Keratinocyte (primary cell): ENCODE data around the gene SKAP1. TPM values are rescaled to one million over a fixed set of nuclear protein-coding genes. Genes with fewer than 3 reads are reported as not detected.

Experiments used
- DNase-seq: peaks from one replicate; pipeline ENCODE4 v3.0.0-alpha.2; 2011; ENCODE audit warnings: low read depth, missing footprints, low spot score
- FAIRE-seq: peaks from 2 replicates; lab custom pipeline; 2011; peaks lifted over from hg19 to GRCh38; lab: Jason Lieb, UNC
- H2AFZ ChIP-seq: 2 replicates; pipeline ENCODE4 v1.6.0; 2012; ENCODE audit warnings: low read length, control low read depth, inconsistent platforms; ENCODE audit not compliant: control insufficient read depth
- H3K27ac ChIP-seq: 2 replicates; pipeline ENCODE4 v1.5.1; 2011; ENCODE audit warnings: low read length; ENCODE audit not compliant: control insufficient read depth, insufficient read depth
- H3K27me3 ChIP-seq: 3 replicates; pipeline ENCODE4 v1.6.0; 2011; ENCODE audit warnings: low read length; ENCODE audit not compliant: control insufficient read depth, insufficient read depth; ENCODE audit errors: extremely low read depth
- H3K36me3 ChIP-seq, 2 experiments: 2 replicates in 1 of 2; 3 replicates in 1 of 2; pipeline ENCODE4 v1.5.1; 2011; ENCODE audit warnings: low read length in 2 of 2, mild to moderate bottlenecking in 1 of 2; ENCODE audit not compliant: control insufficient read depth in 2 of 2, insufficient read depth in 2 of 2; ENCODE audit errors: extremely low read depth in 1 of 2
- H3K4me1 ChIP-seq: 3 replicates; pipeline ENCODE4 v1.5.1; 2011; ENCODE audit warnings: low read length; ENCODE audit not compliant: control insufficient read depth, insufficient read depth; ENCODE audit errors: extremely low read depth
- H3K4me2 ChIP-seq: 3 replicates; pipeline ENCODE4 v1.6.0; 2011; ENCODE audit warnings: low read depth, low read length; ENCODE audit not compliant: control insufficient read depth, insufficient read depth; ENCODE audit errors: extremely low read depth
- H3K4me3 ChIP-seq, 3 experiments: fragments of 200-600 bp in 1 of 3; sonication (generic) in 1 of 3; 2 replicates in 2 of 3; 3 replicates in 1 of 3; pipeline ENCODE4 v1.5.1; 2011 to 2016; ENCODE audit warnings: low read length in 3 of 3, mild to moderate bottlenecking in 3 of 3, control low read depth in 2 of 3, inconsistent platforms in 1 of 3, low read depth in 1 of 3, mixed read lengths in 1 of 3, mixed run types in 1 of 3, moderate library complexity in 1 of 3; ENCODE audit not compliant: control insufficient read depth in 2 of 3, insufficient read depth in 2 of 3; ENCODE audit errors: extremely low read depth in 1 of 3
- H3K79me2 ChIP-seq: 2 replicates; pipeline ENCODE4 v1.6.0; 2012; ENCODE audit warnings: low read length; ENCODE audit not compliant: control insufficient read depth, insufficient read depth
- H3K9ac ChIP-seq: 3 replicates; pipeline ENCODE4 v1.6.0; 2011; ENCODE audit warnings: low read length; ENCODE audit not compliant: control insufficient read depth, insufficient read depth; ENCODE audit errors: extremely low read depth
- H3K9me1 ChIP-seq: 3 replicates; pipeline ENCODE4 v1.6.0; 2011; ENCODE audit warnings: low read length; ENCODE audit not compliant: control insufficient read depth, insufficient read depth; ENCODE audit errors: extremely low read depth
- H3K9me3 ChIP-seq: 2 replicates; pipeline ENCODE4 v1.5.1; 2012; ENCODE audit warnings: low read depth, low read length; ENCODE audit not compliant: control insufficient read depth
- H4K20me1 ChIP-seq: 3 replicates; pipeline ENCODE4 v1.6.0; 2011; ENCODE audit warnings: low read length; ENCODE audit not compliant: control insufficient read depth, insufficient read depth; ENCODE audit errors: extremely low read depth
- EZH2 ChIP-seq: IDR thresholded peaks from one replicate; pipeline ENCODE4 v1.6.1; 2012; ENCODE audit warnings: inconsistent platforms, mild to moderate bottlenecking, low read length, moderate library complexity
- dilution Hi-C: fragments of 300-500 bp; cut with MboI; formaldehyde crosslinking; loops from one replicate; pipeline ENCODE4 v1.7.0; 2020; ENCODE audit warnings: low sequenced_read_pairs; ENCODE audit not compliant: extremely low pct_ligation_motif_present
- polyA plus RNA-seq, 5 experiments: library from polyadenylated mRNA; depleted of rRNA in 3 of 5; stranded (reverse) in 3 of 5; stranded (forward) in 1 of 5; unstranded in 1 of 5; fragments of >200 nt; gene quantifications; 1 replicate in 1 of 5; 2 replicates in 3 of 5; 3 replicates in 1 of 5; pipeline versions ENCODE4 v1.2.1 to v1.2.3, GENCODE V29; 2011 to 2012; ENCODE audit warnings: missing spikeins in 2 of 5, low read depth in 1 of 5, low replicate concordance in 1 of 5
- TF ChIP-seq, protein P1 (sequence below), 3 experiments: IDR thresholded peaks in 1 of 3; conservative IDR thresholded peaks in 1 of 3; optimal IDR thresholded peaks in 1 of 3; 2 replicates in 2 of 3; 3 replicates in 1 of 3; pipeline versions ENCODE3 to v1.5.1; 2011; ENCODE audit warnings: low read length in 3 of 3, mild to moderate bottlenecking in 3 of 3, moderate library complexity in 2 of 3, control low read depth in 1 of 3, inconsistent platforms in 1 of 3; ENCODE audit not compliant: insufficient read depth in 2 of 3; ENCODE audit errors: extremely low read depth in 1 of 3

The SKAP1 gene
- polyA plus RNA-seq, 1 donor (not counting 4 experiments of a cell fraction or from before 2014, with no cell fraction given) = not detected

DNA sequence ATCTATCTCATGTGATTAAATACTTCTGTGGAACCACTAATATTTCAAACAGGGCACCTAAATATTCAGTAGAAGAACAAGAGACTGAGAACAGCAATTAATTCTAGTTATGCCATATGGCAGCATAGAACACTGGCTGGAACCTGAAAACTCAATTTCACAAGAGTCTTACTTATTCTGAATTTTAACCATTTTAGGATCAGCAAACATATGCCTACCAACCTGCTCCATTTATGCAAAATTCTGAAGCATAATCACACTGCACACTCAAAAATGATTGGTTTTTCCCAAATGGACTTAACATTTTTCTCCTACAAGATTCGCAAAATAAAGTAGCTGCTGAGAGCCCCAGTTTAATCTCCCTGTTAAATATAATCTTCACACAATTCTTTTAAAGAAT is 43.2 kb downstream of the SKAP1 start:
- Histone ChIP-seq H3K9me3 (no peaks in the 10 kb centered on the region), H3K27ac (no peak overlapping the region), H2AFZ (no peak overlapping the region), H3K4me2 (no peak overlapping the region), H3K9me1 (no peaks in the 10 kb centered on the region), H3K9ac (no peak overlapping the region), H3K4me1 (no peaks in the 10 kb centered on the region), H3K79me2 (no peaks in the 10 kb centered on the region), H3K4me3 (no peak overlapping the region), H4K20me1 (no peaks in the 10 kb centered on the region), H3K36me3 (no peaks in the 10 kb centered on the region), H3K27me3 (peaks cover 20% of the 10 kb centered on the region)
- TF ChIP-seq, protein P1, sequence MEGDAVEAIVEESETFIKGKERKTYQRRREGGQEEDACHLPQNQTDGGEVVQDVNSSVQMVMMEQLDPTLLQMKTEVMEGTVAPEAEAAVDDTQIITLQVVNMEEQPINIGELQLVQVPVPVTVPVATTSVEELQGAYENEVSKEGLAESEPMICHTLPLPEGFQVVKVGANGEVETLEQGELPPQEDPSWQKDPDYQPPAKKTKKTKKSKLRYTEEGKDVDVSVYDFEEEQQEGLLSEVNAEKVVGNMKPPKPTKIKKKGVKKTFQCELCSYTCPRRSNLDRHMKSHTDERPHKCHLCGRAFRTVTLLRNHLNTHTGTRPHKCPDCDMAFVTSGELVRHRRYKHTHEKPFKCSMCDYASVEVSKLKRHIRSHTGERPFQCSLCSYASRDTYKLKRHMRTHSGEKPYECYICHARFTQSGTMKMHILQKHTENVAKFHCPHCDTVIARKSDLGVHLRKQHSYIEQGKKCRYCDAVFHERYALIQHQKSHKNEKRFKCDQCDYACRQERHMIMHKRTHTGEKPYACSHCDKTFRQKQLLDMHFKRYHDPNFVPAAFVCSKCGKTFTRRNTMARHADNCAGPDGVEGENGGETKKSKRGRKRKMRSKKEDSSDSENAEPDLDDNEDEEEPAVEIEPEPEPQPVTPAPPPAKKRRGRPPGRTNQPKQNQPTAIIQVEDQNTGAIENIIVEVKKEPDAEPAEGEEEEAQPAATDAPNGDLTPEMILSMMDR (optimal IDR thresholded peaks at IDR 0.05 in 1 of 3, IDR thresholded peaks at IDR 0.05 in 1 of 3, conservative IDR thresholded peaks at IDR 0.05 in 1 of 3; ENCODE audit: extremely low read depth in 1 of 3, insufficient read depth in 2 of 3, low read length in 3 of 3) = no peak
- no peak for TF ChIP-seq EZH2
- DNase-seq (no peak), FAIRE-seq (peak; percentile 9)
- dilution Hi-C loops = no loop called here

- no peaks in the 10 kb centered on the region for H3K36me3 ChIP-seq
- H3K9me1 ChIP-seq = no peaks in the 10 kb centered on the region
- dilution Hi-C loops = no loop called here
- H2AFZ ChIP-seq = no peak overlapping the region
- H3K27me3 ChIP-seq = peaks cover 16% of the 10 kb centered on the region
- no peaks in the 10 kb centered on the region for H3K9me3 ChIP-seq
- H3K27ac ChIP-seq = no peak overlapping the region
- H3K79me2 ChIP-seq = no peaks in the 10 kb centered on the region
- H4K20me1 ChIP-seq = no peaks in the 10 kb centered on the region
- no peak overlapping the region for H3K4me2 ChIP-seq
- DNase-seq = no peak
- no peak overlapping the region for H3K9ac ChIP-seq
- H3K4me3 ChIP-seq = no peak overlapping the region
- TF ChIP-seq, protein P1 (optimal IDR thresholded peaks at IDR 0.05 in 1 of 3, IDR thresholded peaks at IDR 0.05 in 1 of 3, conservative IDR thresholded peaks at IDR 0.05 in 1 of 3; ENCODE audit: extremely low read depth in 1 of 3, insufficient read depth in 2 of 3, low read length in 3 of 3) = no peak
- TF ChIP-seq EZH2 = no peak
- FAIRE-seq = no peak
- no peaks in the 10 kb centered on the region for H3K4me1 ChIP-seq
These were observed 44.7 kb downstream of the SKAP1 start for GRCh38 chr17:48385319-48385718.
